Epithelial cell of proximal tubule (primary cell): ENCODE measurements around the gene INPP5A. TPM values are rescaled to one million over a fixed set of nuclear protein-coding genes. Genes with fewer than 3 reads are reported as not detected.

Experiments used
- DNase-seq: peaks from one replicate; pipeline ENCODE4 v3.0.0-alpha.2; 2011; ENCODE audit warnings: low read depth
- H3K4me3 ChIP-seq: 2 replicates; pipeline ENCODE4 v1.5.1; 2011; ENCODE audit warnings: low read depth, mild to moderate bottlenecking, low read length
- total RNA-seq: library from RNA; depleted of rRNA; stranded (reverse); fragments of >200 nt; gene quantifications from 2 replicates; pipeline ENCODE4 v1.2.3, GENCODE V29; 2015
- TF ChIP-seq, protein P1 (sequence below): conservative IDR thresholded peaks from 2 replicates; pipeline ENCODE4 v1.5.1; 2012; ENCODE audit warnings: low read depth, mild to moderate bottlenecking, low read length

INPP5A gene
- total RNA-seq, 1 donor from 2014 or later = 30.4 TPM

DNA sequence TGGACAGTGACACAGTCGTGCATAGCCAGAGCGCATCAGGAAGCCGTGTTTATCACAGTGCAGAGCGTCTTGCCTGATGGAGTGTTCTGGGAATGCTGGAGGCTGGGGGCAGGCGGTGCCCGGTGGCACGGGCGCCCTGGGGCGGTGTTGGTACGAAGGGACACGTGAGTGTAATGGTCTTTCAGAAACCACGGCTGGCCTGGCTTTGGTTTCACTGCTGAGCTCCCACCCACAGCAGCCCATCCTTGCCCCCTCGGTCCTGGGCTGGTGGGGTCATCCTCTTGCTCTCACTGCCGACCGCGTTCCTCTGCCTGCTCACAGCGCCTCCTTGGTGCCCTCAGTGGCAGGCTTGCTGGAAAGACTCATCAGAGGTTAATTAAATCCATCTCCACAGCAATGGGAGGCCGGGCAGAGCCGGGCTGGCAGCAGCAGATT, 197.8 kb downstream of the INPP5A start:
- no peak for DNase-seq
- no peak overlapping the region for H3K4me3 ChIP-seq
- TF ChIP-seq, protein P1, sequence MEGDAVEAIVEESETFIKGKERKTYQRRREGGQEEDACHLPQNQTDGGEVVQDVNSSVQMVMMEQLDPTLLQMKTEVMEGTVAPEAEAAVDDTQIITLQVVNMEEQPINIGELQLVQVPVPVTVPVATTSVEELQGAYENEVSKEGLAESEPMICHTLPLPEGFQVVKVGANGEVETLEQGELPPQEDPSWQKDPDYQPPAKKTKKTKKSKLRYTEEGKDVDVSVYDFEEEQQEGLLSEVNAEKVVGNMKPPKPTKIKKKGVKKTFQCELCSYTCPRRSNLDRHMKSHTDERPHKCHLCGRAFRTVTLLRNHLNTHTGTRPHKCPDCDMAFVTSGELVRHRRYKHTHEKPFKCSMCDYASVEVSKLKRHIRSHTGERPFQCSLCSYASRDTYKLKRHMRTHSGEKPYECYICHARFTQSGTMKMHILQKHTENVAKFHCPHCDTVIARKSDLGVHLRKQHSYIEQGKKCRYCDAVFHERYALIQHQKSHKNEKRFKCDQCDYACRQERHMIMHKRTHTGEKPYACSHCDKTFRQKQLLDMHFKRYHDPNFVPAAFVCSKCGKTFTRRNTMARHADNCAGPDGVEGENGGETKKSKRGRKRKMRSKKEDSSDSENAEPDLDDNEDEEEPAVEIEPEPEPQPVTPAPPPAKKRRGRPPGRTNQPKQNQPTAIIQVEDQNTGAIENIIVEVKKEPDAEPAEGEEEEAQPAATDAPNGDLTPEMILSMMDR = no peak

DNA sequence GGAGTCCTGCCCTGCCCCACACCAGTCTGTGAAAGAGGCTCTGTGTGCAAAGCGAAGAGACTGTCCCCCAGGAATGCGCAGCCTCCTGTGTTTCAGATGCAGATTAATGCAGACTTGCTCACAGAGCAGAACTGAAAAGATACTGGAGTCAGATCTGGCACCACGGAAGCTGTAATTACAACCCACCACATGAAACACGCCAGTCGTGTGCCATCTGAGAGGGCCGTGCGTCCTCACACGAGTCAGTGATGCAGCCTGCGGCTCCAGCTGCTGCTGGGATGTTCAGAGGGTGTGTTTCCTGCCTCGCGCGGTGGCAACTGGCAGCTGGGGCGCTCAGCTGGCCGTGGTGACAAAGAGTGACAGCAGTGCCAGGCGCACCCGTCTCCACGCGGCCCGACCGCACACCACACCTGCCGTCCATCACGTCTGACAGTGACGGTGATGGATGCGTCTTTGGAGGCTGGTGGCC, 198.4 kb downstream of the INPP5A start:
- no peak overlapping the region for H3K4me3 ChIP-seq
- no peak for DNase-seq
- TF ChIP-seq, protein P1 = no peak

DNA sequence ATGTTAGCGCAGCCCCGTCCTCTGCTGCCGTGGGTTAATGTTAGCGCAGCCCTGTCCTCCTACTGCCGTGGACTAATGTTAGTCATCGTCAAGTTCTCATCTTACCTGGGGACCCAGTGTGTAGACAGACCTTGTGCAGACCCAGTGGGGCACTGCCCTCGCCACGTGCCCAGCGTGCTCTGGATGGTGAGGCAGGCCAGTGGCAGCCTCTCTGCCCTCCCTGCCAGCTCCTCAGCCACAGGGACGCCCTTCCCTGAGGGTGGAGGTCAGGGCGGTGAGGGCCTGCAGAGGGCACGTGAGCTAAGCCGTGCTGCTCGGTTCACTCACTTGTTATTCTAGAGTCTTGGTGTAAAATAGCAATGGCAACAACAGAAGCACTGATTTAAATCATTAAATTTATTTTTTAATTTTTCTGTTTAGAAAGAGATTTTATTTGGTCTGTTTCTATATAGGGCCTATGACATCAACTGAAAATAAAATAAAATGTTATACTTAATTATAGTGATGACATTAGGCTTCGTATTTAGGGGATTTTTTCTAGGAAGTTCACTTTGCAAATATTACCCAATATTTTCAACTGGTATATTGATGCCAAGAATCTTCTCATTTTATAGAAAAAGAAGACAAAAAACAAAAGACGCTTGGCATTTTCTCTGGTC, 199.9 kb downstream of the INPP5A start:
- DNase-seq = no peak
- TF ChIP-seq, protein P1 = no peak
- H3K4me3 ChIP-seq = no peak overlapping the region

DNA sequence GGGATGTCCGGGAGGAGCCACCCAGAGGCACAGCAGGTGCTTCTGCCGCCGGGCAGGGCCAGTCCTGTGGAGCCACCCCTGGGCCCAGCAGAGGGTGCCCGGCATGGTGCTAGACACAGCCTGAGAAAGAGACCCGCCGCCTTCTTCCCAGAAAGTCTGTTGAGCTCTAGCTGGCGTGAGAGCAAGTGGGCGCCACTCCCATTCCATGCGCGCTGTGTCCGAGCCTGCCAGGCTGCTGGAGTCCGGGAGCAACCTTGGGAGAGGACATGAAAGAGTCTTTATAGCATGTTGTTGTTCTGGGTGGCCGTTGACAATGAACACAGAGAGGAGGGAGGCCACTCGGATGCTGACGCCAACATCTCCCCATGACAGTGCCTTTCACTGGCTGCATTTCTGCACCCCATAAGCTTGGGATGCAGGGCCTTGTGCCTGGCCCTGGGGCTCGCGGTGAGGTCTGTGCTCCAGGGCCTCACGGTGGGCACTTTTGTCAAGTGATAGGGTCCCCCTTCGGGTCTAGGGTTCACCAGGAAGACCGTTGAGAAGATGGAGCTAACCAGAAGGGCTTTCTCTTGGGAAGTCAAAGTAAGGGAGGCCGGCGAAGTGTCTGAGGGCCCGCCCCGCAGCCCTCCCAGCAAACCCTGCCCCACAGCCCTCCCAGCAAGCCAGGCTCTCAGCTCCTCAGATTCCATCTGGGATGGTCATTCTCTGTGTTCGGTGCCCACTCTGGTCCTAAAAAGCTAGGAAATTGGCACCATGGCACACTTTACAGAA, 201.1 kb downstream of the INPP5A start:
- TF ChIP-seq, protein P1 = no peak
- no peak for DNase-seq
- H3K4me3 ChIP-seq = no peak overlapping the region

DNA sequence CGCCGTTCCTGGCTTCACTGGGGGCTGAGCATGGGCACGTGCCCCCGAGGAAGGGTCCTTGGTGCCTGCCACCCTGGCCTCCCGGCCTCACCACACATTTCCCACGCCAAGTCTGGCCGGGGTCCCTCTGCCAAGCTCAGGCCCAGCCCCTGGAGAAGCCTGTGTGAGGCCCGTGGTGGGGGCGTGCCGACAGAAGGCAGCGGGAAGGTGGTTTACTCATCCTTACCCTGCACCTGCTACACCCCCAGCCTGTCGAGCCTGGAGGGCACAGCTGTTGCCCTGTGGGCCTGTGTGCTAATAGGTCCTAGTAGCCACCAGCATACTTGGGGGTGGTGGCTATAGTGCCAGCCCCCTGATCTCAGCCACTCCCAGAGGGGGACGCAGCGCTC, 201.6 kb downstream of the INPP5A start:
- H3K4me3 ChIP-seq = no peak overlapping the region
- no peak for DNase-seq
- TF ChIP-seq, protein P1 = no peak

DNA sequence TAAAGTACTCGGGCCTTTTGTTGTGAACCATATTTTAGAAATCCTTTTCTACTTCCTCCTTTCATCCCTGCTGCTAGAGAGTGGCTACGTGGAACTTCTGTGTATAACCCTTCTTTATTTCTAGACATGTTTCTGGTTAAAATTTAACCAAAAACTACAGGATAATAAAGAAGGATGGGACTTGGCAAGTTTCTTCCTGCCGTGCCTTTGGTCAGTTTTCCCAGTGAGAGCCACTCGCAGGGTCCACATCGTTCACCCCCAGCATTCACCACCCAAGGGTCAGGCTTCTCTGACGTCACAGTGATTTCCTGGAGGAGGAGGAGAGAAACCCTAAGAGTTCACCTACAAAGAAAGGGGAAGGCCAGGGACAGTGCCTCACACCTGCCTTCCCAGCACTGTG, 203.0 kb downstream of the INPP5A start:
- no peak overlapping the region for H3K4me3 ChIP-seq
- no peak for DNase-seq
- TF ChIP-seq, protein P1 = no peak
